Mucosa of stomach (tissue), 1 donor: ENCODE data around the gene ZDHHC3.

Experiments
- H3K27me3 ChIP-seq: one replicate; pipeline ENCODE4 v1.7.0; 2013; ENCODE audit warnings: mild to moderate bottlenecking, low read length; ENCODE audit not compliant: control insufficient read depth, insufficient read depth
- H3K36me3 ChIP-seq: one replicate; pipeline ENCODE4 v1.7.0; 2013; ENCODE audit warnings: low read length; ENCODE audit not compliant: control insufficient read depth, insufficient read depth
- H3K4me1 ChIP-seq: one replicate; pipeline ENCODE4 v1.7.0; 2013; ENCODE audit warnings: mild to moderate bottlenecking, low read length; ENCODE audit not compliant: control insufficient read depth, insufficient read depth
- H3K4me3 ChIP-seq: one replicate; pipeline ENCODE4 v1.7.0; 2013; ENCODE audit warnings: low read length
- H3K9ac ChIP-seq: one replicate; pipeline ENCODE4 v1.7.0; 2013; ENCODE audit warnings: mild to moderate bottlenecking, low read length, moderate library complexity
- H3K9me3 ChIP-seq: one replicate; pipeline ENCODE4 v1.7.0; 2013; ENCODE audit warnings: mild to moderate bottlenecking, low read length, moderate library complexity; ENCODE audit not compliant: control insufficient read depth
- donor health status: Pancreatic carcinoma.

ZDHHC3 gene

GRCh38 chr3:44932271-44932670, 43.7 kb downstream of the ZDHHC3 start:
- Histone ChIP-seq H3K36me3 (peaks cover 13% of the 10 kb centered on the region), H3K9ac (no peak overlapping the region)

GRCh38 chr3:44931791-44932190, 44.2 kb downstream of the ZDHHC3 start:
- Histone ChIP-seq H3K9ac (no peak overlapping the region), H3K36me3 (peaks cover 13% of the 10 kb centered on the region), H3K4me3 (no peak overlapping the region), H3K4me1 (no peaks in the 10 kb centered on the region), H3K9me3 (no peaks in the 10 kb centered on the region), H3K27me3 (no peaks in the 10 kb centered on the region)

More at GRCh38 chr3:44932271-44932670, 43.7 kb downstream of the ZDHHC3 start:
- Histone ChIP-seq H3K4me1 (no peaks in the 10 kb centered on the region), H3K27me3 (no peaks in the 10 kb centered on the region), H3K4me3 (no peak overlapping the region), H3K9me3 (no peaks in the 10 kb centered on the region)

GRCh38 chr3:44930911-44931310, 45.1 kb downstream of the ZDHHC3 start:
- Histone ChIP-seq H3K36me3 (peaks cover 20% of the 10 kb centered on the region), H3K4me1 (no peaks in the 10 kb centered on the region), H3K9me3 (no peaks in the 10 kb centered on the region), H3K9ac (no peak overlapping the region), H3K27me3 (no peaks in the 10 kb centered on the region), H3K4me3 (no peak overlapping the region)

GRCh38 chr3:44929782-44930181, 46.2 kb downstream of the ZDHHC3 start:
- H3K36me3 ChIP-seq = peaks cover 20% of the 10 kb centered on the region
- no peaks in the 10 kb centered on the region for H3K9me3 ChIP-seq
- no peaks in the 10 kb centered on the region for H3K4me1 ChIP-seq
- H3K27me3 ChIP-seq = no peaks in the 10 kb centered on the region
- H3K4me3 ChIP-seq = no peak overlapping the region
- no peak overlapping the region for H3K9ac ChIP-seq

- H3K27me3 ChIP-seq = no peaks in the 10 kb centered on the region
- no peak overlapping the region for H3K4me3 ChIP-seq
- H3K9me3 ChIP-seq = no peaks in the 10 kb centered on the region
- H3K4me1 ChIP-seq = no peaks in the 10 kb centered on the region
- peaks cover 19% of the 10 kb centered on the region for H3K36me3 ChIP-seq
- H3K9ac ChIP-seq = no peak overlapping the region
These were observed 48.6 kb downstream of the ZDHHC3 start for GRCh38 chr3:44927371-44927770.

GRCh38 chr3:44926921-44927320, 49.1 kb downstream of the ZDHHC3 start:
- Histone ChIP-seq H3K36me3 (peaks cover 19% of the 10 kb centered on the region), H3K9me3 (no peaks in the 10 kb centered on the region), H3K4me3 (no peak overlapping the region), H3K27me3 (no peaks in the 10 kb centered on the region), H3K4me1 (no peaks in the 10 kb centered on the region), H3K9ac (no peak overlapping the region)

- H3K4me1 ChIP-seq = no peaks in the 10 kb centered on the region
- H3K27me3 ChIP-seq = no peaks in the 10 kb centered on the region
- no peak overlapping the region for H3K9ac ChIP-seq
- H3K36me3 ChIP-seq = peaks cover 26% of the 10 kb centered on the region
- H3K4me3 ChIP-seq = no peak overlapping the region
- H3K9me3 ChIP-seq = no peaks in the 10 kb centered on the region
These were observed 49.8 kb downstream of the ZDHHC3 start for GRCh38 chr3:44926172-44926571.

GRCh38 chr3:44924457-44925084, 51.4 kb downstream of the ZDHHC3 start:
- Histone ChIP-seq H3K9me3 (no peaks in the 10 kb centered on the region), H3K9ac (no peak overlapping the region), H3K4me3 (no peak overlapping the region), H3K36me3 (peaks cover 18% of the 10 kb centered on the region), H3K4me1 (no peaks in the 10 kb centered on the region), H3K27me3 (no peaks in the 10 kb centered on the region)

GRCh38 chr3:44923632-44924456, 52.1 kb downstream of the ZDHHC3 start:
- Histone ChIP-seq H3K4me3 (no peak overlapping the region), H3K9ac (no peak overlapping the region), H3K4me1 (no peaks in the 10 kb centered on the region), H3K36me3 (peaks cover 18% of the 10 kb centered on the region), H3K27me3 (no peaks in the 10 kb centered on the region), H3K9me3 (no peaks in the 10 kb centered on the region)

- H3K4me3 ChIP-seq = no peak overlapping the region
- no peak overlapping the region for H3K9ac ChIP-seq
- peaks cover 11% of the 10 kb centered on the region for H3K36me3 ChIP-seq
- no peaks in the 10 kb centered on the region for H3K4me1 ChIP-seq
- no peaks in the 10 kb centered on the region for H3K9me3 ChIP-seq
- no peaks in the 10 kb centered on the region for H3K27me3 ChIP-seq
These were observed 55.9 kb downstream of the ZDHHC3 start for GRCh38 chr3:44920081-44920480.

GRCh38 chr3:44918581-44918980, 57.4 kb downstream of the ZDHHC3 start:
- H3K36me3 ChIP-seq = peaks cover 11% of the 10 kb centered on the region
- H3K9me3 ChIP-seq = no peaks in the 10 kb centered on the region
- no peak overlapping the region for H3K9ac ChIP-seq
- no peak overlapping the region for H3K4me3 ChIP-seq
- no peaks in the 10 kb centered on the region for H3K27me3 ChIP-seq
- no peaks in the 10 kb centered on the region for H3K4me1 ChIP-seq

- Histone ChIP-seq H3K9me3 (no peaks in the 10 kb centered on the region), H3K4me3 (no peak overlapping the region), H3K27me3 (no peaks in the 10 kb centered on the region), H3K4me1 (no peaks in the 10 kb centered on the region), H3K36me3 (peaks cover 11% of the 10 kb centered on the region), H3K9ac (no peak overlapping the region)
These were observed 57.9 kb downstream of the ZDHHC3 start for GRCh38 chr3:44918087-44918486.
